Uterus (tissue), 2 donors: ENCODE measurements around the gene NECTIN4.

ENCODE experiments used
- CTCF ChIP-seq, 4 experiments: fragments of 200-600 bp in 2 of 4; fragments of 450-650 bp in 2 of 4; sonication (generic) in 2 of 4; IDR thresholded peaks; one replicate each; pipeline ENCODE4 v1.5.1; 2016 to 2019; ENCODE audit warnings: antibody characterized with exemption in 4 of 4, mild to moderate bottlenecking in 2 of 4, moderate library complexity in 1 of 4
- POLR2A ChIP-seq, 2 donors: fragments of 450-650 bp; IDR thresholded peaks; one replicate each; pipeline ENCODE4 v1.6.1; 2016; ENCODE audit warnings: antibody characterized with exemption in 2 of 2, mild to moderate bottlenecking in 1 of 2, moderate library complexity in 1 of 2

GRCh38 chr1:161031874-161032273, 57.5 kb downstream of the NECTIN4 start:
- TF ChIP-seq CTCF (IDR thresholded peaks at IDR 0.05) (no peak), POLR2A (IDR thresholded peaks at IDR 0.05) (no peak)
